ENCODE results near the gene CLIP3.

DNA sequence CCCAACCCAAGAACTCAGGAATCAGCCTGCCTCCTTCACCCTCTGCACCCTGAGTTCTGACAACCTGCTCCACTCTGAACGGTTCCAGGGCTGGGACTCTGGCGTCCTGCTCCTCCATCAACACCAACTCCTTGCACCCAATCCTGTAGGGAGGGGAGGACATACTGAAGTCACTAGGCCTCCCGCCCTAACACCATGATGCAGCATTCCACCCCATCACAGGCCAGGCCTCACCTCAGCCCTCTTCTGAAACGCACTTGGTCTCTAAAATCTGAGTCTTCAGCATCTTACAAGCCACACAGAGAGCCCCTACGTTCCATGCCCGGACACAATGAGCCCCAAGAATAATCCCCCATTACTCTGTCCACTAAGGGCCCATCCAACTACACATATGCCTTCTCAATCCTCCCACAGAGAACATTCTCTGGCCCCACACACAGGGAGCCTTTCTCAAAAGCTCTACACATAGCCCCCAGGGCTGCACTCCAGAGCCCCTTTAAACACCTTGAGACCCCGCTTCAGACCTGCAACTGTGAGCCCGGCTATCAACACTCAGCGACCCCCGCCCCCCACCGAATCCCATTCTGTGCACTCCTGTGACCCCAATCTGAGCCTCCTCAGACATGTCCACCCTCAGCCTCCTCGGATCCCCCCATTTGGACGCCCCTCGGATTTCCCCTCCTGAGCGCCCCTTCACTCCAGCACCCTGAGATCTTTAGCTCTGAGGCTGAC, 19.2 kb downstream of the CLIP3 start:
- TF ChIP-seq, protein P1, sequence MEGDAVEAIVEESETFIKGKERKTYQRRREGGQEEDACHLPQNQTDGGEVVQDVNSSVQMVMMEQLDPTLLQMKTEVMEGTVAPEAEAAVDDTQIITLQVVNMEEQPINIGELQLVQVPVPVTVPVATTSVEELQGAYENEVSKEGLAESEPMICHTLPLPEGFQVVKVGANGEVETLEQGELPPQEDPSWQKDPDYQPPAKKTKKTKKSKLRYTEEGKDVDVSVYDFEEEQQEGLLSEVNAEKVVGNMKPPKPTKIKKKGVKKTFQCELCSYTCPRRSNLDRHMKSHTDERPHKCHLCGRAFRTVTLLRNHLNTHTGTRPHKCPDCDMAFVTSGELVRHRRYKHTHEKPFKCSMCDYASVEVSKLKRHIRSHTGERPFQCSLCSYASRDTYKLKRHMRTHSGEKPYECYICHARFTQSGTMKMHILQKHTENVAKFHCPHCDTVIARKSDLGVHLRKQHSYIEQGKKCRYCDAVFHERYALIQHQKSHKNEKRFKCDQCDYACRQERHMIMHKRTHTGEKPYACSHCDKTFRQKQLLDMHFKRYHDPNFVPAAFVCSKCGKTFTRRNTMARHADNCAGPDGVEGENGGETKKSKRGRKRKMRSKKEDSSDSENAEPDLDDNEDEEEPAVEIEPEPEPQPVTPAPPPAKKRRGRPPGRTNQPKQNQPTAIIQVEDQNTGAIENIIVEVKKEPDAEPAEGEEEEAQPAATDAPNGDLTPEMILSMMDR (IDR thresholded peaks at IDR 0.05): no peak
- no peak for TF ChIP-seq POLR2A (IDR thresholded peaks at IDR 0.05)
- TF ChIP-seq EP300 (IDR thresholded peaks at IDR 0.05): no peak

Data from suprapubic skin (tissue), 3 donors.